ENCODE measurements around the gene ARL6IP5. TPM values are rescaled to one million over a fixed set of nuclear protein-coding genes. Genes with fewer than 3 reads are reported as not detected.

Gene ARL6IP5
- total RNA-seq, 2 experiments from 2014 or later = 58.0 to 65.2 TPM

GRCh38 chr3:69142090-69142489 is 57.4 kb downstream of the ARL6IP5 start:
- TF ChIP-seq CTCF (IDR thresholded peaks at IDR 0.05) = no peak
- ATAC-seq (ENCODE audit: poor library complexity) (no peak), DNase-seq (no peak)
- Mint-ChIP-seq H3K9me3 (no peaks in the 10 kb centered on the region), H3K27me3 (peaks cover 7% of the 10 kb centered on the region), H3K4me1 (ENCODE audit: low read depth) (no peaks in the 10 kb centered on the region), H3K4me3 (no peak overlapping the region), H3K36me3 (ENCODE audit: low read depth) (no peaks in the 10 kb centered on the region), H3K27ac (no peak overlapping the region)
- no peak overlapping the region for H3K27ac ChIP-seq (ENCODE audit: low read depth in 1 of 2, low read length in 2 of 2)
- ChIA-PET CTCF (no interaction called here), POLR2A (no interaction called here)
- H3K36me3 ChIP-seq (ENCODE audit: insufficient read depth, low read length) = no peaks in the 10 kb centered on the region
- H3K9me3 ChIP-seq (ENCODE audit: control insufficient read depth in 1 of 2, insufficient read depth in 1 of 2, low read length in 2 of 2) = no peaks in the 10 kb centered on the region
- intact Hi-C loops (cut with DNase I, micrococcal nuclease) = no loop called here
- H3K4me3 ChIP-seq (ENCODE audit: low read length) = no peak overlapping the region
- no peaks in the 10 kb centered on the region for H3K27me3 ChIP-seq (ENCODE audit: control insufficient read depth in 1 of 2, insufficient read depth in 2 of 2, low read length in 2 of 2)
- no peaks in the 10 kb centered on the region for H3K4me1 ChIP-seq (ENCODE audit: insufficient read depth, low read length)

- no peak overlapping the region for H3K4me3 Mint-ChIP-seq
- no peaks in the 10 kb centered on the region for H3K4me1 Mint-ChIP-seq (ENCODE audit: low read depth)
- H3K4me3 ChIP-seq (ENCODE audit: low read length) = no peak overlapping the region
- no peaks in the 10 kb centered on the region for H3K4me1 ChIP-seq (ENCODE audit: insufficient read depth, low read length)
- no peaks in the 10 kb centered on the region for H3K9me3 ChIP-seq (ENCODE audit: control insufficient read depth in 1 of 2, insufficient read depth in 1 of 2, low read length in 2 of 2)
- POLR2A ChIA-PET = no interaction called here
- no peak for TF ChIP-seq CTCF (IDR thresholded peaks at IDR 0.05)
- intact Hi-C loops (cut with DNase I, micrococcal nuclease) = no loop called here
- H3K9me3 Mint-ChIP-seq = no peaks in the 10 kb centered on the region
- H3K27me3 Mint-ChIP-seq = peaks cover 7% of the 10 kb centered on the region
- no peak for ATAC-seq (ENCODE audit: poor library complexity)
- DNase-seq = no peak
- H3K27ac ChIP-seq (ENCODE audit: low read depth in 1 of 2, low read length in 2 of 2) = no peak overlapping the region
- no peaks in the 10 kb centered on the region for H3K27me3 ChIP-seq (ENCODE audit: control insufficient read depth in 1 of 2, insufficient read depth in 2 of 2, low read length in 2 of 2)
- no peak overlapping the region for H3K27ac Mint-ChIP-seq
- CTCF ChIA-PET = no interaction called here
- no peaks in the 10 kb centered on the region for H3K36me3 ChIP-seq (ENCODE audit: insufficient read depth, low read length)
- H3K36me3 Mint-ChIP-seq (ENCODE audit: low read depth) = no peaks in the 10 kb centered on the region
Measured at GRCh38 chr3:69142797-69143454, 58.2 kb downstream of the ARL6IP5 start.

- Histone ChIP-seq H3K9me3 (ENCODE audit: control insufficient read depth in 1 of 2, insufficient read depth in 1 of 2, low read length in 2 of 2) (no peaks in the 10 kb centered on the region), H3K27me3 (ENCODE audit: control insufficient read depth in 1 of 2, insufficient read depth in 2 of 2, low read length in 2 of 2) (no peaks in the 10 kb centered on the region), H3K36me3 (ENCODE audit: insufficient read depth, low read length) (no peaks in the 10 kb centered on the region), H3K4me3 (ENCODE audit: low read length) (no peak overlapping the region), H3K4me1 (ENCODE audit: insufficient read depth, low read length) (no peaks in the 10 kb centered on the region), H3K27ac (ENCODE audit: low read depth in 1 of 2, low read length in 2 of 2) (no peak overlapping the region)
- Mint-ChIP-seq H3K27ac (no peak overlapping the region), H3K4me1 (ENCODE audit: low read depth) (no peaks in the 10 kb centered on the region), H3K4me3 (no peak overlapping the region), H3K9me3 (no peaks in the 10 kb centered on the region), H3K27me3 (peaks cover 7% of the 10 kb centered on the region), H3K36me3 (ENCODE audit: low read depth) (no peaks in the 10 kb centered on the region)
- DNase-seq (no peak), ATAC-seq (ENCODE audit: poor library complexity) (no peak)
- intact Hi-C loops (cut with DNase I, micrococcal nuclease) = no loop called here
- TF ChIP-seq CTCF (IDR thresholded peaks at IDR 0.05) = no peak
- POLR2A ChIA-PET = no interaction called here
- CTCF ChIA-PET = no interaction called here
Measured at GRCh38 chr3:69143612-69144011, 58.9 kb downstream of the ARL6IP5 start.
